Left cardiac atrium (tissue), 4 donors: Measurements from ENCODE around the gene HAUS3. TPM values are rescaled to one million over a fixed set of nuclear protein-coding genes. Genes with fewer than 3 reads are reported as not detected.

Experiments
- ATAC-seq, 2 donors: fragments of 200-7000 bp; cut with Tn5 transposase; one replicate each; pipeline ENCODE4 v1.9.1; 2020; ENCODE audit warnings: mild to moderate bottlenecking in 2 of 2, moderate library complexity in 2 of 2
- DNase-seq: peaks from one replicate; pipeline ENCODE4 v3.0.0-alpha.2; 2020
- intact Hi-C, 2 donors: fragments of 100-400 bp; cut with DNase I; formaldehyde crosslinking; loops; one replicate each; pipeline versions ENCODE4 v1.14.1 to v1.15.1; 2022 to 2023
- total RNA-seq, 2 donors: library from RNA; stranded (reverse); fragmentation: NEBNext Ultra II Directional; extraction: Animal tissue kit (Norgen Biotek cat#: 25700); gene quantifications; one replicate each; pipeline ENCODE4 v1.2.1, GENCODE V29; 2021
- donor health status: DM: no; HTN: yes; CAD: no.
- donor health status: DM: no; HTN: yes; CAD: no; lungs with severe emphysema.
- donor health status: DM: yes; HTN: yes; CAD: no.
- donor health status: Dilated cardiomyopathy.

The HAUS3 gene
- total RNA-seq, 2 donors from 2014 or later: 6.7 to 7.3 TPM

GRCh38 chr4:2266181-2266580 lies 24.3 kb upstream of the HAUS3 start:
- intact Hi-C loops: loop anchor here in 1 of 2 donors (10.0 kb wide), 1 partner anchor 149 kb away; the partner anchor contains the start of genes CFAP99 and ZFYVE28
- peak in 1 of 2 donors; percentile 16 for ATAC-seq
- peak; percentile 78 for DNase-seq

GRCh38 chr4:2265113-2266110 lies 23.5 kb upstream of the HAUS3 start:
- ATAC-seq (no peak), DNase-seq (peak; percentile 10)
- intact Hi-C loops: loop anchor here in 1 of 2 donors (10.0 kb wide), 1 partner anchor 149 kb away; the partner anchor contains the start of genes CFAP99 and ZFYVE28

GRCh38 chr4:2264481-2265041 lies 22.6 kb upstream of the HAUS3 start:
- intact Hi-C loops: loop anchor here in 1 of 2 donors (10.0 kb wide), 1 partner anchor 150 kb away; the partner anchor contains the start of genes CFAP99 and ZFYVE28
- DNase-seq: peak; percentile 24
- ATAC-seq: no peak

GRCh38 chr4:2263926-2264321 lies 22.0 kb upstream of the HAUS3 start:
- no peak for ATAC-seq
- intact Hi-C loops: loop anchor here in 1 of 2 donors (10.0 kb wide), 1 partner anchor 151 kb away; the partner anchor contains the start of genes CFAP99 and ZFYVE28
- DNase-seq: peak; percentile 18

GRCh38 chr4:2262944-2263250 lies 21.0 kb upstream of the HAUS3 start:
- intact Hi-C loops: loop anchor here in 1 of 2 donors (10.0 kb wide), 1 partner anchor 152 kb away; the partner anchor contains the start of genes CFAP99 and ZFYVE28
- no peak for DNase-seq
- ATAC-seq: no peak

GRCh38 chr4:2262145-2262943 lies 20.4 kb upstream of the HAUS3 start:
- intact Hi-C loops: loop anchor here in 1 of 2 donors (10.0 kb wide), 1 partner anchor 152 kb away; the partner anchor contains the start of genes CFAP99 and ZFYVE28
- ATAC-seq: peak; percentile 94 to 95
- DNase-seq: peak; percentile 100

- ATAC-seq (no peak), DNase-seq (no peak)
- intact Hi-C loops: loop anchor here in 1 of 2 donors (10.0 kb wide), 1 partner anchor 153 kb away; the partner anchor contains the start of genes CFAP99 and ZFYVE28
Measured at GRCh38 chr4:2261853-2262144, 19.9 kb upstream of the HAUS3 start, which contains the start of gene MXD4. TSS of gene MXD4 (minus strand) at chr4:2262109. CDS start at chr4:2261980, 129 bp downstream.

GRCh38 chr4:2261110-2261852 lies 19.4 kb upstream of the HAUS3 start:
- peak; percentile 65 for DNase-seq
- ATAC-seq: peak in 1 of 2 donors; percentile 7
- intact Hi-C loops: loop anchor here in 1 of 2 donors (10.0 kb wide), 1 partner anchor 154 kb away; the partner anchor contains the start of genes CFAP99 and ZFYVE28

GRCh38 chr4:2260344-2261109 lies 18.6 kb upstream of the HAUS3 start:
- ATAC-seq (no peak), DNase-seq (peak; percentile 40)
- intact Hi-C loops: loop anchor here in 1 of 2 donors (10.0 kb wide), 1 partner anchor 154 kb away; the partner anchor contains the start of genes CFAP99 and ZFYVE28

GRCh38 chr4:2259541-2260343 lies 17.8 kb upstream of the HAUS3 start:
- no peak for ATAC-seq
- intact Hi-C loops: loop anchor here in 1 of 2 donors (10.0 kb wide), 1 partner anchor 155 kb away; the partner anchor contains the start of genes CFAP99 and ZFYVE28
- peak; percentile 18 for DNase-seq

GRCh38 chr4:2259036-2259540 lies 17.2 kb upstream of the HAUS3 start:
- DNase-seq (peak; percentile 21), ATAC-seq (no peak)
- intact Hi-C loops: no loop called here

GRCh38 chr4:2258091-2259035 lies 16.4 kb upstream of the HAUS3 start:
- ATAC-seq (no peak), DNase-seq (peak; percentile 20)
- intact Hi-C loops: no loop called here

- no peak for ATAC-seq
- intact Hi-C loops: no loop called here
Measured at GRCh38 chr4:2257361-2258081, 15.6 kb upstream of the HAUS3 start.

GRCh38 chr4:2256781-2257191 lies 14.9 kb upstream of the HAUS3 start:
- intact Hi-C loops: no loop called here
- ATAC-seq (peak; percentile 20 to 31), DNase-seq (peak; percentile 75)

More at GRCh38 chr4:2257361-2258081, 15.6 kb upstream of the HAUS3 start:
- peak; percentile 20 for DNase-seq
